Tibial nerve (tissue), 4 donors: ENCODE measurements around the gene C22orf42. TPM values are rescaled to one million over a fixed set of nuclear protein-coding genes. Genes with fewer than 3 reads are reported as not detected.
"Not testable (repeated sequence)": the region's sequence is repeated elsewhere in the genome, so short reads cannot be mapped to it uniquely, and the experiment has no call there.

ENCODE experiments used
- DNase-seq, 2 donors: peaks; one replicate each; pipeline ENCODE4 v3.0.0-alpha.2; 2019; ENCODE audit warnings: low spot score in 2 of 2
- H3K27ac ChIP-seq, 4 donors: fragments of 200-600 bp; sonication (generic) in 3 of 4; one replicate each; pipeline ENCODE4 v1.5.1; 2017 to 2019; ENCODE audit warnings: mild to moderate bottlenecking in 1 of 4
- H3K27me3 ChIP-seq, 2 donors: fragments of 200-600 bp; sonication (generic) in 1 of 2; one replicate each; pipeline versions ENCODE4 v1.5.1 to v1.6.0; 2017 to 2019
- H3K36me3 ChIP-seq, 3 donors: fragments of 200-600 bp; sonication (generic); one replicate each; pipeline ENCODE4 v1.5.1; 2018 to 2019
- H3K4me1 ChIP-seq, 4 donors: fragments of 200-600 bp; sonication (generic) in 3 of 4; one replicate each; pipeline ENCODE4 v1.5.1; 2017 to 2019
- H3K4me3 ChIP-seq, 4 donors: fragments of 200-600 bp; sonication (generic) in 3 of 4; one replicate each; pipeline ENCODE4 v1.5.1; 2017 to 2019; ENCODE audit warnings: mild to moderate bottlenecking in 1 of 4, moderate library complexity in 1 of 4
- H3K9me3 ChIP-seq, 4 donors: fragments of 200-600 bp; sonication (generic) in 3 of 4; one replicate each; pipeline ENCODE4 v1.5.1; 2017 to 2019
- EP300 ChIP-seq, 2 donors: sonication (generic); formaldehyde crosslinking; IDR thresholded peaks; one replicate each; pipeline ENCODE4 v1.6.1; 2017; ENCODE audit warnings: antibody characterized with exemption in 2 of 2, mild to moderate bottlenecking in 1 of 2
- POLR2A ChIP-seq, 2 donors: fragments of 450-650 bp; IDR thresholded peaks; one replicate each; pipeline ENCODE4 v1.6.1; 2017; ENCODE audit warnings: antibody characterized with exemption in 2 of 2, mild to moderate bottlenecking in 2 of 2, moderate library complexity in 2 of 2
- WGBS, 2 donors: methylation state at CpG; one replicate each; pipeline ENCODE4 v1.1.5; 2018; 5-methylcytosine and 5-hydroxymethylcytosine counted together
- total RNA-seq, 4 donors: library from RNA; depleted of rRNA; stranded (reverse); fragments of >200 nt; gene quantifications; one replicate each; pipeline ENCODE4 v1.1.0, GENCODE V29; 2016
- TF ChIP-seq, protein P1 (sequence below), 5 experiments: fragments of 200-600 bp in 3 of 5; fragments of 450-650 bp in 2 of 5; sonication (generic) in 3 of 5; IDR thresholded peaks; one replicate each; pipeline ENCODE4 v1.5.1; 2016 to 2019; ENCODE audit warnings: antibody characterized with exemption in 5 of 5, mild to moderate bottlenecking in 3 of 5, moderate library complexity in 2 of 5

The C22orf42 gene
- total RNA-seq, 4 donors from 2014 or later = not detected

DNA sequence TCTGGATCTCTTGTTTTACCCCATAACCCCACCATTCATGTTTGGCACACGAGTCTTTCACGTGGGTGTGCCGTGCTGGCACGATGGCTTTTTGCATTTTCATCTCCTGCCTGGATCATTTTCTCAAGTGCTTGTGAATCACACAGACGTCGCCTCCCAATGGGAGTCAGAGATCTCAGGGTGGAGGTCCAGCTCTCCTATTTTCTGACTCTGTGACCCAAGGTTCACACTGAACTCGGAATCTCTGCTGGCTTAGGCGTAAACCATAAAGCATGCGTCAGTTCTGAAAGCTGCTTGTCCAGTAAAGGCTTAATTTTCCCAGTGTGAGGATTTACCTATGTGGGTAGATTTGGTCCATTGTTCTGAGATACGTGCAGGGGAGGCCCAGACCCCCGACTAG lies 16.0 kb upstream of the C22orf42 start:
- H3K27ac ChIP-seq = no peak overlapping the region
- H3K27me3 ChIP-seq = peaks cover 0 to 30% of the 10 kb centered on the region in 2 donors
- no peak for TF ChIP-seq POLR2A (IDR thresholded peaks at IDR 0.05)
- TF ChIP-seq, protein P1, sequence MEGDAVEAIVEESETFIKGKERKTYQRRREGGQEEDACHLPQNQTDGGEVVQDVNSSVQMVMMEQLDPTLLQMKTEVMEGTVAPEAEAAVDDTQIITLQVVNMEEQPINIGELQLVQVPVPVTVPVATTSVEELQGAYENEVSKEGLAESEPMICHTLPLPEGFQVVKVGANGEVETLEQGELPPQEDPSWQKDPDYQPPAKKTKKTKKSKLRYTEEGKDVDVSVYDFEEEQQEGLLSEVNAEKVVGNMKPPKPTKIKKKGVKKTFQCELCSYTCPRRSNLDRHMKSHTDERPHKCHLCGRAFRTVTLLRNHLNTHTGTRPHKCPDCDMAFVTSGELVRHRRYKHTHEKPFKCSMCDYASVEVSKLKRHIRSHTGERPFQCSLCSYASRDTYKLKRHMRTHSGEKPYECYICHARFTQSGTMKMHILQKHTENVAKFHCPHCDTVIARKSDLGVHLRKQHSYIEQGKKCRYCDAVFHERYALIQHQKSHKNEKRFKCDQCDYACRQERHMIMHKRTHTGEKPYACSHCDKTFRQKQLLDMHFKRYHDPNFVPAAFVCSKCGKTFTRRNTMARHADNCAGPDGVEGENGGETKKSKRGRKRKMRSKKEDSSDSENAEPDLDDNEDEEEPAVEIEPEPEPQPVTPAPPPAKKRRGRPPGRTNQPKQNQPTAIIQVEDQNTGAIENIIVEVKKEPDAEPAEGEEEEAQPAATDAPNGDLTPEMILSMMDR (IDR thresholded peaks at IDR 0.05) = no peak
- no peak for TF ChIP-seq EP300 (IDR thresholded peaks at IDR 0.05)
- H3K9me3 ChIP-seq = peaks cover 0 to 13% (median 0%) of the 10 kb centered on the region in 4 donors
- no peak for DNase-seq
- no peaks in the 10 kb centered on the region for H3K4me1 ChIP-seq
- WGBS, 2 donors = 75 to 77% methylated on average over 10 to 11 of the region's 11 CpGs
- no peak overlapping the region for H3K4me3 ChIP-seq
- no peaks in the 10 kb centered on the region for H3K36me3 ChIP-seq

DNA sequence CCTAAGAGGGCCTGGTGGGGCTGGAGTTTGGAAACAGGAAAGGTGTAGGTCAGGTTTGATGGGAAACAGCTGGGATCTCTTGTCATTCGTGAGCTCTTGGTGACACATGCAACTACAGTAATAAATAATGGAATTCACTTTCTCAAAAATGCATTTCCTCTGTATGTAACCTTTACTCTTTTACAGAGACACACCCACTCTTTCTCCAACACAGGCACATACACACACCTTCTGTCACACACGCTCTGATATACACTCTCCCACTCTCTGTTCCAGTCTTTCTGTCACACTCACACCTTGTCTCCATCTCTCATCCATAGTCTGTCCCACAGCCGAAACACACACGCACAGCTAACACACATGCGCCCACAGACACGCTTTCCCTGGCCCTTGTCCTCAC lies 6.6 kb upstream of the C22orf42 start:
- H3K9me3 ChIP-seq = no peaks in the 10 kb centered on the region
- no peaks in the 10 kb centered on the region for H3K27me3 ChIP-seq
- no peak for TF ChIP-seq EP300 (IDR thresholded peaks at IDR 0.05)
- TF ChIP-seq POLR2A (IDR thresholded peaks at IDR 0.05) = no peak
- TF ChIP-seq, protein P1 (IDR thresholded peaks at IDR 0.05) = no peak
- no peak overlapping the region for H3K4me3 ChIP-seq
- no peak overlapping the region for H3K27ac ChIP-seq
- H3K36me3 ChIP-seq = no peaks in the 10 kb centered on the region
- H3K4me1 ChIP-seq = no peaks in the 10 kb centered on the region
- no peak for DNase-seq
- WGBS, 2 donors = 73 to 75% methylated on average over 6 of the region's 6 CpGs

GRCh38 chr22:32164075-32164860 lies 5.2 kb upstream of the C22orf42 start:
- Histone ChIP-seq H3K27ac (no peak overlapping the region), H3K4me3 (no peak overlapping the region), H3K27me3 (no peaks in the 10 kb centered on the region), H3K36me3 (no peaks in the 10 kb centered on the region), H3K4me1 (no peaks in the 10 kb centered on the region), H3K9me3 (no peaks in the 10 kb centered on the region)
- TF ChIP-seq EP300 (IDR thresholded peaks at IDR 0.05) (no peak), POLR2A (IDR thresholded peaks at IDR 0.05) (no peak)
- TF ChIP-seq, protein P1 (IDR thresholded peaks at IDR 0.05) = no peak
- DNase-seq = no peak
- WGBS, 2 donors = 41 to 49% methylated on average over 6 of the region's 6 CpGs

GRCh38 chr22:32160411-32160810 lies 1.3 kb upstream of the C22orf42 start:
- WGBS, 2 donors = 61 to 65% methylated on average over 5 of the region's 5 CpGs
- not testable (repeated sequence) for H3K4me1 ChIP-seq, DNase-seq, H3K9me3 ChIP-seq, H3K27ac ChIP-seq, H3K4me3 ChIP-seq, H3K36me3 ChIP-seq, H3K27me3 ChIP-seq

DNA sequence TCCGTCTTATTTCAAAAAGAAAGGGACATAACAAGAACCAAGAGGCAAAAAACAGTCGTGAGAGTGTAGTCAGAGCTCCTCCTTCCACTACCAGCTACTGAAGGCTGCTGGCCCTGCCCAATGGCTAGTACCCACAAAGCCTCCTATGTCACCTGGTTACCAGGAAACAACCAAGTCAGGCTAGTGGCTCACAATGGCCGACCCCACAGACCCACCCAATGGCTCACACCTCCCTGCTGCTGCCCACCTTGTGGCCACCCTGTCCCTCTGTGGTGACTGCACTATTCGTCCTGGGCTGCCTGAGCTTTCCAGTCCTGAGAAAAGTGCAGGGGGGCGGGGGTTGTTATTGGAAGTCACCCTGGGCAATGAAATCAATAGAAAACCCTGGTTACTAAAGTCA lies 1.5 kb downstream of the C22orf42 start:
- H3K27ac ChIP-seq, H3K27me3 ChIP-seq, H3K4me3 ChIP-seq, H3K9me3 ChIP-seq, H3K4me1 ChIP-seq, H3K36me3 ChIP-seq, DNase-seq: not testable (repeated sequence)
- 74 to 76% methylated on average over 5 of the region's 5 CpGs for WGBS, 2 donors

GRCh38 chr22:32154727-32155126 lies 4.4 kb downstream of the C22orf42 start:
- not testable (repeated sequence) for H3K27me3 ChIP-seq, H3K36me3 ChIP-seq, DNase-seq, H3K4me1 ChIP-seq, H3K4me3 ChIP-seq, H3K27ac ChIP-seq, H3K9me3 ChIP-seq
- WGBS, 2 donors = 72 to 78% methylated on average over 4 of the region's 4 CpGs

DNA sequence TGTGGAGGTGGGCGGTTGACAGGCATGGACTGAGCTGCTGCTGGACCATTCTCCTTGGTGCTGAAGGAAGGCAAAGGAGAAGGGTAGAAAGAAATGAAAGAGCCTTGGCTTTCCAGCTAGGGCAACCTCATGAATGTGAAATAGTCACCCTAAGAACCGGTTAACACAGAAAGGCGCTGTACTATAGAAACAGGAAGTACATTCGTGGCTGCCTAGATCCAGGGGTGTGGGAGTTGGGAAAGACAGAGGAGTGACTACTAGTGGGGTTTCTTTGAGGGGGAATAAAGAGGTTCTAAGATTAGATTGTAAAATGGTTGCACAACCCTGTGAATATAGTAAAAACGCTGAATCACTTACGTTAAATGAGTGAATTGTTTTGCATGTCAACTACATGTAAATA lies 7.5 kb downstream of the C22orf42 start:
- H3K27me3 ChIP-seq, H3K4me1 ChIP-seq, H3K9me3 ChIP-seq, H3K27ac ChIP-seq, H3K4me3 ChIP-seq, H3K36me3 ChIP-seq: not testable (repeated sequence)
- 50 to 55% methylated on average over 6 of the region's 6 CpGs for WGBS, 2 donors
- peak in 1 of 2 donors; percentile 0 for DNase-seq

DNA sequence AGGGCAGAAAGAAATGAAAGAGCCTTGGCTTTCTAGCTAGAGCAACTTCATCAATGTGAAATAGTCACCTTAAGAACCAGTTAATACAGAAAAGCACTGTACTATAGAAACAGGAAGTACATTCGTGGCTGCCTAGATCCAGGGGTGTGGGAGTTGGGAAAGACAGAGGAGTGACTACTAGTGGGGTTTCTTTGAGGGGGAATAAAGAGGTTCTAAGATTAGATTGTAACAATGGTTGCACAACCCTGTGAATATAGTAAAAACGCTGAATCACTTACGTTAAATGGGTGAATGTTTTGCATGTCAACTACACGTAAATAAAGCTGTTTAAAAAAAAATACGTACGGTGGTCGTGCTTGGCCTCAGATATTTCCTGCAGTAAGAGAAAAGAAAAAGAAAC lies 8.5 kb downstream of the C22orf42 start:
- 55 to 59% methylated on average over 7 of the region's 7 CpGs for WGBS, 2 donors
- not testable (repeated sequence) for H3K4me3 ChIP-seq, H3K4me1 ChIP-seq, DNase-seq, H3K27me3 ChIP-seq, H3K9me3 ChIP-seq, H3K36me3 ChIP-seq, H3K27ac ChIP-seq

DNA sequence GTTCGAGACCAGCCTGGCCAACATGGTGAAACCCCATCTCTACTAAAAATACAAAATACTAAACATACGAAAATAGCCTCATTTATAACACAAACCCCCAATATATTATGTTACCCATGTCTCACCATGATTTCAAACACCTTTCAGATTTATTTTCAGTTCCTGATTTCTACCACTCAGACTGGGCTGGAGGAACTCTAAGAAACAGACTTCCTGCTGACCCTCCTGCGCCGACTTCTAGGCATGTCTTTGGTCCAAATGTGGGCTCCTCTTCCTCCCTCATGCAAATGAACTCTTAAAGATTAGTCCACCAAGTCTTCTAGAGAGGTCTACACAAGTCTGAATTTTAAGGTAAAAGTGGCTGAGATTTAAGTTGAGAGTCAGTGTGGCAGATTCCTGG lies 10.7 kb downstream of the C22orf42 start:
- H3K4me3 ChIP-seq, H3K9me3 ChIP-seq, DNase-seq, H3K27ac ChIP-seq, H3K4me1 ChIP-seq, H3K27me3 ChIP-seq, H3K36me3 ChIP-seq: not testable (repeated sequence)
- WGBS, 2 donors = 85 to 86% methylated on average over 4 of the region's 4 CpGs

GRCh38 chr22:32147128-32147527 lies 12.0 kb downstream of the C22orf42 start:
- H3K9me3 ChIP-seq, H3K4me3 ChIP-seq, DNase-seq, H3K4me1 ChIP-seq, H3K36me3 ChIP-seq, H3K27me3 ChIP-seq, H3K27ac ChIP-seq: not testable (repeated sequence)
- 85 to 88% methylated on average over 8 of the region's 8 CpGs for WGBS, 2 donors
